ENCODE measurements around the gene CASK. TPM values are rescaled to one million over a fixed set of nuclear protein-coding genes. Genes with fewer than 3 reads are reported as not detected.

The CASK gene
- total and polyA plus RNA-seq, 9 of the 15 experiments (the other 6 are each of a cell fraction or from before 2014, with no cell fraction given): 1.3 to 7.4 (median 5.2) TPM

DNA sequence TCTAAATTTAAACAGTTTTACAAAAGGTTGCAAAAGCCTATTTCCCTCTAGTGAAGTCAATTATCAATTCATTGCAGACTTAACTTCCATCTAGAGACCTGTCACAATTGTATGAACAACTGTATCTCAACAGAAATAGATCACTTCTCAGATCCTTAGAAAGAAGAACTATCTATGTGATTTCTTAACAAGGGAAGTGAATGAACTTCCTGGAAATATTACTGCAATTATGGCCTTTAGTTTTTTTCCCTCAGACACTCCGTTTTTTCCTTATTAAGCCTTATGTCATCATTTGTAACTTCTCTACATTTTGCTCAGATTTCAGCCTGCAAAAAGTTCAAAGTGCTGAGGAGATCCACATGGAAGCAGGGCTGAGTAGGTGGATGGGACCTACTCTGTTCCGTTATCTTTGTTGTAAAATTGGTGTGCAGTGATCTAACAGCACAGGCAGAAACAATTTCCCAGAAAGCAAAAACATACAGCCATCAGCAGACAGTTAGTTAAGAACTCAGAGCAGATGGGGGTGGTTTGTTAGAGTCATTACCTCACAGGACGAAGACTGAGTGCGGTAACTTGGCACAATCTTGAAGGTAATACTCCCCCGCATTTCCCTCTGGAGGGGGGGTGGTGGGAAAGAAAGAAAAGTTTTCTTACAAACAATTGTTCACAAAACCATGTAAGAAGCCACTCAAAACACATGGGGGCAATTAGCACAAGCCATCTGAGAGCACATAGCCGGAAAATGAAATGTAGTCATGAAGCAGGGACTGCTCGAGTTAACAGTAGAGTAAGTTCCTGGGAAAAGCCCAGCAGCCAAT, 363.9 kb downstream of the CASK start (continued):
- TF ChIP-seq, protein P1, sequence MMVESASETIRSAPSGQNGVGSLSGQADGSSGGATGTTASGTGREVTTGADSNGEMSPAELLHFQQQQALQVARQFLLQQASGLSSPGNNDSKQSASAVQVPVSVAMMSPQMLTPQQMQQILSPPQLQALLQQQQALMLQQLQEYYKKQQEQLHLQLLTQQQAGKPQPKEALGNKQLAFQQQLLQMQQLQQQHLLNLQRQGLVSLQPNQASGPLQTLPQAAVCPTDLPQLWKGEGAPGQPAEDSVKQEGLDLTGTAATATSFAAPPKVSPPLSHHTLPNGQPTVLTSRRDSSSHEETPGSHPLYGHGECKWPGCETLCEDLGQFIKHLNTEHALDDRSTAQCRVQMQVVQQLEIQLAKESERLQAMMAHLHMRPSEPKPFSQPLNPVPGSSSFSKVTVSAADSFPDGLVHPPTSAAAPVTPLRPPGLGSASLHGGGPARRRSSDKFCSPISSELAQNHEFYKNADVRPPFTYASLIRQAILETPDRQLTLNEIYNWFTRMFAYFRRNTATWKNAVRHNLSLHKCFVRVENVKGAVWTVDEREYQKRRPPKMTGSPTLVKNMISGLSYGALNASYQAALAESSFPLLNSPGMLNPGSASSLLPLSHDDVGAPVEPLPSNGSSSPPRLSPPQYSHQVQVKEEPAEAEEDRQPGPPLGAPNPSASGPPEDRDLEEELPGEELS (CRISPR knock-in tag; IDR thresholded peaks at IDR 0.05; ENCODE audit: borderline replicate concordance): no peak
- TF ChIP-seq CBX8 (IDR thresholded peaks at IDR 0.05; ENCODE audit: borderline replicate concordance, extremely low read depth, low read depth, low read length, poor library complexity, severe bottlenecking) (no peak), MTA3 (IDR thresholded peaks at IDR 0.05; ENCODE audit: borderline replicate concordance) (no peak), ZNF384 (IDR thresholded peaks at IDR 0.05; ENCODE audit: low read depth, low read length) (no peak), EHMT2 (IDR thresholded peaks at IDR 0.05) (no peak), BMI1 (IDR thresholded peaks at IDR 0.05; ENCODE audit: low read length) (no peak), EGR1 (conservative IDR thresholded peaks at IDR 0.05) (peak; percentile 77), PHF21A (IDR thresholded peaks at IDR 0.05; ENCODE audit: borderline replicate concordance, low read depth) (no peak), CHCHD3 (CRISPR knock-in tag; IDR thresholded peaks at IDR 0.05) (no peak), HEY1 (CRISPR knock-in tag; IDR thresholded peaks at IDR 0.05; ENCODE audit: borderline replicate concordance) (no peak), RBM17 (IDR thresholded peaks at IDR 0.05; ENCODE audit: borderline replicate concordance, low read depth, low read length) (no peak), RBM14 (IDR thresholded peaks at IDR 0.05; ENCODE audit: borderline replicate concordance, insufficient read depth, low read depth, low read length) (no peak), SMARCB1 (IDR thresholded peaks at IDR 0.05; ENCODE audit: insufficient read length, low read depth) (no peak)
- TF ChIP-seq, protein P2, sequence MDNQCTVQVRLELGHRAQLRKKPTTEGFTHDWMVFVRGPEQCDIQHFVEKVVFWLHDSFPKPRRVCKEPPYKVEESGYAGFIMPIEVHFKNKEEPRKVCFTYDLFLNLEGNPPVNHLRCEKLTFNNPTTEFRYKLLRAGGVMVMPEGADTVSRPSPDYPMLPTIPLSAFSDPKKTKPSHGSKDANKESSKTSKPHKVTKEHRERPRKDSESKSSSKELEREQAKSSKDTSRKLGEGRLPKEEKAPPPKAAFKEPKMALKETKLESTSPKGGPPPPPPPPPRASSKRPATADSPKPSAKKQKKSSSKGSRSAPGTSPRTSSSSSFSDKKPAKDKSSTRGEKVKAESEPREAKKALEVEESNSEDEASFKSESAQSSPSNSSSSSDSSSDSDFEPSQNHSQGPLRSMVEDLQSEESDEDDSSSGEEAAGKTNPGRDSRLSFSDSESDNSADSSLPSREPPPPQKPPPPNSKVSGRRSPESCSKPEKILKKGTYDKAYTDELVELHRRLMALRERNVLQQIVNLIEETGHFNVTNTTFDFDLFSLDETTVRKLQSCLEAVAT (IDR thresholded peaks at IDR 0.05): no peak
- TF ChIP-seq, protein P3, sequence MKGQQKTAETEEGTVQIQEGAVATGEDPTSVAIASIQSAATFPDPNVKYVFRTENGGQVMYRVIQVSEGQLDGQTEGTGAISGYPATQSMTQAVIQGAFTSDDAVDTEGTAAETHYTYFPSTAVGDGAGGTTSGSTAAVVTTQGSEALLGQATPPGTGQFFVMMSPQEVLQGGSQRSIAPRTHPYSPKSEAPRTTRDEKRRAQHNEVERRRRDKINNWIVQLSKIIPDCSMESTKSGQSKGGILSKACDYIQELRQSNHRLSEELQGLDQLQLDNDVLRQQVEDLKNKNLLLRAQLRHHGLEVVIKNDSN (CRISPR knock-in tag; IDR thresholded peaks at IDR 0.05): no peak
- TF ChIP-seq, protein P4, sequence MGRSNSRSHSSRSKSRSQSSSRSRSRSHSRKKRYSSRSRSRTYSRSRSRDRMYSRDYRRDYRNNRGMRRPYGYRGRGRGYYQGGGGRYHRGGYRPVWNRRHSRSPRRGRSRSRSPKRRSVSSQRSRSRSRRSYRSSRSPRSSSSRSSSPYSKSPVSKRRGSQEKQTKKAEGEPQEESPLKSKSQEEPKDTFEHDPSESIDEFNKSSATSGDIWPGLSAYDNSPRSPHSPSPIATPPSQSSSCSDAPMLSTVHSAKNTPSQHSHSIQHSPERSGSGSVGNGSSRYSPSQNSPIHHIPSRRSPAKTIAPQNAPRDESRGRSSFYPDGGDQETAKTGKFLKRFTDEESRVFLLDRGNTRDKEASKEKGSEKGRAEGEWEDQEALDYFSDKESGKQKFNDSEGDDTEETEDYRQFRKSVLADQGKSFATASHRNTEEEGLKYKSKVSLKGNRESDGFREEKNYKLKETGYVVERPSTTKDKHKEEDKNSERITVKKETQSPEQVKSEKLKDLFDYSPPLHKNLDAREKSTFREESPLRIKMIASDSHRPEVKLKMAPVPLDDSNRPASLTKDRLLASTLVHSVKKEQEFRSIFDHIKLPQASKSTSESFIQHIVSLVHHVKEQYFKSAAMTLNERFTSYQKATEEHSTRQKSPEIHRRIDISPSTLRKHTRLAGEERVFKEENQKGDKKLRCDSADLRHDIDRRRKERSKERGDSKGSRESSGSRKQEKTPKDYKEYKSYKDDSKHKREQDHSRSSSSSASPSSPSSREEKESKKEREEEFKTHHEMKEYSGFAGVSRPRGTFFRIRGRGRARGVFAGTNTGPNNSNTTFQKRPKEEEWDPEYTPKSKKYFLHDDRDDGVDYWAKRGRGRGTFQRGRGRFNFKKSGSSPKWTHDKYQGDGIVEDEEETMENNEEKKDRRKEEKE (IDR thresholded peaks at IDR 0.05; ENCODE audit: borderline replicate concordance in 1 of 2, control insufficient read depth in 1 of 2, low read depth in 2 of 2, low read length in 1 of 2): no peak
- TF ChIP-seq, protein P5, sequence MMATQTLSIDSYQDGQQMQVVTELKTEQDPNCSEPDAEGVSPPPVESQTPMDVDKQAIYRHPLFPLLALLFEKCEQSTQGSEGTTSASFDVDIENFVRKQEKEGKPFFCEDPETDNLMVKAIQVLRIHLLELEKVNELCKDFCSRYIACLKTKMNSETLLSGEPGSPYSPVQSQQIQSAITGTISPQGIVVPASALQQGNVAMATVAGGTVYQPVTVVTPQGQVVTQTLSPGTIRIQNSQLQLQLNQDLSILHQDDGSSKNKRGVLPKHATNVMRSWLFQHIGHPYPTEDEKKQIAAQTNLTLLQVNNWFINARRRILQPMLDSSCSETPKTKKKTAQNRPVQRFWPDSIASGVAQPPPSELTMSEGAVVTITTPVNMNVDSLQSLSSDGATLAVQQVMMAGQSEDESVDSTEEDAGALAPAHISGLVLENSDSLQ (IDR thresholded peaks at IDR 0.05): no peak
